Activated CD4-positive, alpha-beta T cell treated with anti-CD3 and anti-CD28 coated beads, Interleukin-10, Interleukin-2, amounts not matched to agents 100 ng/mL and 50 ng/mL, durations not matched to agents 16 hours and 8 hours (primary cell): ENCODE data around the gene PTGFR.

Experiments used
- DNase-seq: peaks from one replicate; pipeline ENCODE4 v3.0.0-alpha.2; 2020

The PTGFR gene

DNA sequence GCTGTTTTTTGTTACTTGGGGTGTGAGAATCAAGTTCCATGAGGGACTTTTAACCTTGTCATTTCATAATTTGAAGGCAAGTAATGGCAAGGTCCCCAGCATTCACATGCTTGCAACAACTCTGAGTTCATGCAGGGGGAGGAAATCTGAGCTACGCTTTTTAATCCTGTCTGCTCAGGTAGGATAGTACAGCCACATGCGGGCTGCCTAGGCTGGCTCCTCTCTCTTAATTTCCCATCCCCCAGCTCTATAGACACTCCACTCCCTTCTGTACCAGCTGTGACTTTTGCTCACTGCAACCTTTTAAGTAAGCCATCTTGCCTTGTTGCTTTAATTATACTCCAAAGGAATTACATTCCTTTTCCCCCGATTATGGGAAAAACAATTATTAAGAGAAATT lies 30.1 kb downstream of the PTGFR start:
- no peak for DNase-seq

DNA sequence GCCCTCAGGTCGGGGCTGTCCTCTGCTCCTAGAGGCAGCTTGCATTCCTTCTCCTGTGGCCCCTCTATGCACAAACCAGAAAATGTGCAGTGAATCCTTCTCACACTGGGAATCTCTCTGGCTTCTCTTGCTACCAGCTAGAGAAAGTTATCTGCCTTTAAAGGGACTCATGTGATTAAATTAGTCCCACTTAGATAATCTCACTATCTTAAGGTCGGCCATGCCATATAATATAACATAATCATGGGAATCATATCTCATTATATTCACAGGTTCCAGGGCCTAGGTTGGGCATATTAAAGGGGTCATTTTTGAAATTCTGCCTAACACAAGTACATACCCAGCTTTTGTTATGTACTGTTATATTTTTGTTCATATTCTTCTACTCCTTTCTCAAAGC lies 31.4 kb downstream of the PTGFR start:
- DNase-seq = no peak

DNA sequence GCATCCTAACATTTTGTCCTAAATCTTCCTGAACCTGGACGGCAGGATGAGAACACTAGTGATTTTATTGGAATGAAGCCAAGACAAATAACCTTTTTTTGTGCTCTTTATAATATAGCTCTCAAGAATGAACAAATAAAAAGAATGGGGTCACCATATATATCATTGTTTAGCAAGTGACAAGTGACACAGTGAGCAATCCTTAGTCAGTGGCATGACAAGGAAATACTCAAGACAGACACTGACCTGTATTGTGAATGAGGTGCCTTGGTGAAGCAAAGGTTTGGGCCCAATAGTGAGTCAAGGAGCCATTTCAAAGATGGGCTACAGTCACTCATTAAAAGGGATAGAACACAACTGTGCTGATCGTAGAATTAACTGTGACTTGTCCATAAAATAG lies 35.7 kb downstream of the PTGFR start:
- DNase-seq = no peak

DNA sequence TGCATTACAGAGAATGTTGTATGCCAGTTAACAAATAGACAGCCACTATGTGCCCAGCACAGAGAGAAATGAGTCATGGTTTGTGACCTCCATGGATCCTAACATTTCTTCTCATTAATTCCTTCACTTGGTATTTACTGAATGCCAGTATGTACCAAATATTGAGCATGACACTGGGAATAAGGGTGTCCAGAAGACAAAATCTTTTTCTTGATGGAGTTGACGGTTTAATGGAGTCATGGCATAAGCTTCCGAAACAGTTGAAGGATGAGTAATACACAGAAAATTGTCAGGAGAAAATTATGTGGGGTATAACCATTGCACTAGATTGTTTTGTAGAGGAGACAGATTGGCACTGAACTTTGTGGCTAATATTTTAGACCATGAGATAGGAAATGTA lies 36.9 kb downstream of the PTGFR start:
- no peak for DNase-seq

DNA sequence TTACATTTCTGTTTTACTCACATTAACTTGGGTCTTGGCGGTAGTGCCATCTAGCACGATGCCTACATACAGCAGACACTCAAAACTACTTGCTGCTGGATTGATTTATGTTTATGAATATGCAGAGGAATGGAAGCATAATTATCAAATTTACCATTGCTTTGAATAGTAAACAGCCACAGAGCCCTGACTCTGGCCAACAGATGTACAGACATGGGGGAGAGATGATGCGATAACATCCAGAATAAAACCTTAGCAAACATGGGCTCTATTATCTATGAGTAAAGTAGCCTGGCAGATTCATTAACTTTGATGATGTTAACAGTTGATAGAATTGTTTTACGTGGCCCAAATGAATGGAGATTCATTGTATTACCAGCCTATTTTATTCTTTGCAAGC lies 42.8 kb downstream of the PTGFR start:
- DNase-seq = no peak

DNA sequence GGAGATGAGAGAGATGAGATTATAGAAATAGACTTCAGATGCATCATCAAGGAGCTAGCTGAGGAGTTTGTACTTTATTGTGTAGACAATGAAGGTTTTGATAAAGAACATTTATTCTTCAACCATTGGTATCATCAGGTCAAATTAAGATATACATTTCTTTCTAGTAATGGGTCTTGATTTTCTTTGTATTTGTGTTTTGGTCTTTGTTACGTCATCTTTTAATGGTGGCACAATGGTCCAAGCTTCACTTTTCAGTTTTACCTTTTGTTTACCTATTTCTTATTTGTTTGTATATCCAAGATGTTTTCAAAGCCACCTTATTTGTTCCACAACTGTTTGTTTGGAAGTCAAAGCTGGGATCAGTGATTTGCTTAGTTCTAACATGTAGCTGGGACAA lies 44.5 kb downstream of the PTGFR start:
- no peak for DNase-seq

DNA sequence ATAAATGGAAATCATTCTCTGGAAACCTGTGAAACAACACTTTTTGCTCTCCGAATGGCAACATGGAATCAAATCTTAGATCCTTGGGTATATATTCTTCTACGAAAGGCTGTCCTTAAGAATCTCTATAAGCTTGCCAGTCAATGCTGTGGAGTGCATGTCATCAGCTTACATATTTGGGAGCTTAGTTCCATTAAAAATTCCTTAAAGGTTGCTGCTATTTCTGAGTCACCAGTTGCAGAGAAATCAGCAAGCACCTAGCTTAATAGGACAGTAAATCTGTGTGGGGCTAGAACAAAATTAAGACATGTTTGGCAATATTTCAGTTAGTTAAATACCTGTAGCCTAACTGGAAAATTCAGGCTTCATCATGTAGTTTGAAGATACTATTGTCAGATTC lies 45.7 kb downstream of the PTGFR start:
- DNase-seq = no peak

DNA sequence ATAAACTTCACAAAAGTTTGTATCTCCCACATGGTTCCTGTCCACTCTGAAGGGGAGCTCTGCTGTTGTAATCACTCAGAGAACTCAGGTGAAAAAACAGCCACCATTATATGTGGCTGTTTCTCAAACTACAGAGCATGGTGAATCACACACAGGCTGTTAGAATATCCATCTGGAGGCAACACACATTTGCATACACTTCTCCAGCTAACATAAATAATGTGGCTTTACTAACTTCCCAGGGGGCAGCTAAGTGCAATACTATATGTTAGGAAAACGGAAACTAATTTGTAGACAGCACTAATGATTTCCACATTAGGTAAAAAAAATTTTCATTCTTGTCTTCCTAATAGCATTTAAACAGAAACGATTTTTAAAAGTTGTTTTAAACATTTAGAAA lies 49.3 kb downstream of the PTGFR start:
- no peak for DNase-seq

DNA sequence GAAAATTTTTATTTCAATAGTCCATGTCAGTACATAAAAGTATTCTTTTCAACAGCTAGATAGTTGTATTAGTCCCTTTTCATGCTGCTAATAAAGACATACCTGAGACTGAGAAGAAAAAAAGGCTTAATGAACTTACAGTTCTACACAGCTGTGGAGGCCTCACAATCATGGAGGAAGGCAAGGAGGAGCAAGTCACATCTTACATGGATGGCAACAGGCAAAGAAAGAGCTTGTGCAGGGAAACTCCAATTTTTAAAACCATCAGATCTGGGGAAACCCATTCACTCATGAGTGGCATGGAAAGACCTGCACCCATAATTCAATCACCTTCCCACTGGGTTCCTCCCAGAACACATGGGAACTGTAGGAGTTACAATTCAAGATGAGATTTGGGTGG lies 50.7 kb downstream of the PTGFR start:
- DNase-seq = no peak

DNA sequence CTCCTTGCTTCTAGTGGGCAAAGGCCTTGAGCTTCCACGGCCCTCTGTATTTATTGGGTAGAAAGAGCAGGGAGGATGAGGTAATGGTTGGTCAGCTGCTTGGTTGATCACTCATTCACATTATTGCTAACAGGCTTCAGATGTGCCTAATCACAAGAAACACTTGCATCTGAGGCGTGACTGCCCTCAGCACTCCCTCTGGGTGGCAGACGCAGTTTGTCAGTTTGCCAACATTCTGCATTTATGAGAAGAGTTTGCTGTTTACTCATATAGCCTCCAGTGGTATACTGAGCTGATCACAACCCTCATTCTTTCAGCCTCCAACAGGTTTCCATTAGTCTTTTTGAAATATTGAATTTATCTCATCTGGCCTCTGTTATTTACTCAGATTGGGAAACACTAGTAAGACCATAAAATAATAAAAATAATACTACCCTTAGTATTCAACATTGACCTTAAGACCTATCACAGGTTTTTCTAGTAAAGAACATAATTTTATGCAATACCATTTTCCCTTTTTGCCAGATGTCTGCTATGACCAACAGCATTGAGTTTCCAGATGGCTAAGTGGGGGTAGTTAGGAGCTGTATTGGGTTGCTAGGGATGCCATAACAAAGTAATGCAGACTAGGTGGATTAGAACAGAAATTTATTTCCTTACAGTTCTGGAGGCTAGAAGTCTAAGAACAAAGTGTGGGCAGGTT lies 53.3 kb downstream of the PTGFR start:
- no peak for DNase-seq

DNA sequence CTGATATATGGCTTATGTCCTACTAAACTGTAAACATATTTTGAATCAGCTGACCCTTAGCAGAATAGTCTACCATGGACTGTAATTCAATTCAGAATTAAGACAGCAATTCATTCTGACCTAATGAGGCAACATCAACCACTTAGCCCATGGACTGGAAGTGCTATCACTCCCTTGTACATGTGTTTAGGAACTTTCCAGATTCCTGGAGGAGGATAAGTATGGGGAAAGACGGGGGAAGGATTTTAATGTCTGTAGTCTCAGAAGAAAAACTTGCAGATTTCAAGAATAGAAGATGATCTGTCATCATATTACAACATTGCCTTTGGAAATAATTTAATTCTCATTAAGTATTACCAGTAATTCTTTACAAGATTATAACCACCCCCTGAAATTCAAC lies 56.3 kb downstream of the PTGFR start:
- no peak for DNase-seq

DNA sequence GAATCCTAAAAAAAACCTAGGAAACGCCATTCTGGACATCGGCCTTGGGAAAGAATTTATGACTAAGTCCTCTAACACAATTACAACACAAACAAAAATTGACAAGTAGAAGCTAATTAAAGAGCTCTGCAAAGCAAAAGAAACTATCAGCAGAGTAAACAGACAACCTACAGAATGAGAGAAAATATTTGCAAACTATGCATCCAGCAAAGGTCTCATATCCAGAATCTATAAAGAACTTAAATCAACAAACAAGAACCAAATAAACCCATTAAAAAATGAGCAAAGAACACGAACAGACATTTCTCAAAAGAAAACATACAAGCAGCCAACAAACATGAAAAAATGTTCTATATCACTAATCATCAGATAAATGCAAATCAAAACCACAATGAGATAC lies 58.6 kb downstream of the PTGFR start:
- no peak for DNase-seq

DNA sequence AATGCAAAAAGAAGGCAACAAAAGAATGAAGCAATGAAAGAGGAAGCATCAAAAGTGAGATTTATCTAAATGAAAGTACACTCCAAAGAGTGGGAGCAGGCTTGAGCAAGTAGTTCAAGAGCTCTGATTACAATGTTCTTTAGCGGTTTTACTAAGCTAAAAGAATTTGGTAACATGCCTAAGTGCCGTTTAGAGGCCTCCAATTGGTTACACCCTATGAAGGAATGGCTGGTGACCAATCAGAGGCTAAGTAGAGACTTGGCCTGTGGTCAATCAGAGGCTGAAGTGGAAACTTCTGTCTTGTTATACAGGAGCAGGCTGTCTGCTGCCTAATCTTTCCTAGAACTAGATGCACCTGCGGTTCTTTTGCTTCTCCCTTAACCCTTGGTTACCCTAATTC lies 59.1 kb downstream of the PTGFR start:
- DNase-seq = no peak

DNA sequence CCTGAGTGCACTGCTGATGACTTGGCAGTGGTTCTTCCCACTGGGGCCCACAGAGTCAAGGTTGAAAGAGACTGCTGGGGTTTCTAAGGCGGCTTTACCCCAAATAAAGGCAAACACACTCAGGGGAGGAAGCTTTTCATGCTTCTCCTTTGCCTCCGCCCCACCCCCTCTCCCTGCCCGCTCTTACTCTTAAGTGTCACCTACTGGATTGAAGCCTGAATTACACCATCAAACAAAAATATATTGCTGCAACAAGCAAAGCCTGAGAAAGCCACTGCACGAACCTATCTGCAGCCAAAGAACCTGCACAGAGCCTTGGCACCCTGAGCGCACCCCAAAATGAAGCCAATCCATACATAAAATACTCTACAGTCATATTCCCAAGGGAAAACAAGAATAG lies 63.1 kb downstream of the PTGFR start:
- DNase-seq = no peak

DNA sequence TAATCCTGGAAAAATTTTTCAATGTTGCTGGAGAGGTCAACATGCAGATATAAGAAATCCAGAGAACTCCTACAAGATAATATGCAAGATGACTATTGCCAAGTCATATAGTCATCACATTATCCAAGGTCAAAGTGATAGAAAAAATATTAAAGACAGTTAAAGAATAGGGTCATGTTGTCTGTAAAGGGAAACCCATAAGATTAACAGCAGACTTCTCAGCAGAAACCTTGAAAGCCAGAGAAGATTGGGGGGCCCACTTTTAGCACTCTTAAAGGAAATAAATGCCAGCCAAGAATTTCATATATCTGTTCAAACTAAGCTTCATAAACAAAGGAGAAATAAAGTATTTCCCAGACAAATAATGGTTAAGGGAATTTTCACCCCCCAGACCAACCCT lies 64.1 kb downstream of the PTGFR start:
- no peak for DNase-seq

DNA sequence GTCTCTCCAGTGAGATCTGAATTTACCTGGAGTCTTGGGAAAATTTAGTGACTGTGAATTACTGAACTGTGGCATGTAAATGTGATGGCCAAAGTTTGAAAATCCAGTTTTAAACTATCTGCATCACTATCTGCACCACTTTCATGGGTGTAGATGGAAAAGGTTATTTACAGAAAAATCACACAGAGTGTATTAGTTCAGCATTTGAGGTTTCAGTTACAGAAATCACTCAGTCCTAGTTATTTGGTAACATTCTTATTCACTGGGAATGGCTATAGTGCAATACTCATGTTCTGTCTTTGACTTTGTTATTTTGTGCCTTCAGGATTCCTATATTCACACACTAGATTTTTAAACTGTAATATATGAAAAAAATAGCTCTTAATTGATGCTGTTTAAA lies 68.9 kb downstream of the PTGFR start:
- DNase-seq = no peak

DNA sequence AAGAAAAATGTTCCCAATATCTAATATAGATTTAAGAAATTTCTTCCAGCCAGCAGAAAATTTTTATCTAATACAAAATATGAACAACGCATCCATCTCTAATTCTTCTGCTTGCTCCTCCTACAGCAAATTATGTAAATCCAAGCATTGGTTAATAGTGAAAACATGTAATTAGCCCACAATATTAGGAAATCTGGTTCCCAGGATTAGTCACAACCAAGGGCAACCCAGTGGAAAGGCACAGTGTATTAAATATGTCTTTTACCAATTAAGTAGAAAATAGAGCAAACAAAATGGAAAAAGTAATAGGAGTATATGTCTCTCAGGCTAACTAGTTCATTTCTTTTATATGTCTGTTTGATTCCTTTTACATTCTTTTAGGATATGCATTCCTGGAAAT lies 70.0 kb downstream of the PTGFR start:
- no peak for DNase-seq

DNA sequence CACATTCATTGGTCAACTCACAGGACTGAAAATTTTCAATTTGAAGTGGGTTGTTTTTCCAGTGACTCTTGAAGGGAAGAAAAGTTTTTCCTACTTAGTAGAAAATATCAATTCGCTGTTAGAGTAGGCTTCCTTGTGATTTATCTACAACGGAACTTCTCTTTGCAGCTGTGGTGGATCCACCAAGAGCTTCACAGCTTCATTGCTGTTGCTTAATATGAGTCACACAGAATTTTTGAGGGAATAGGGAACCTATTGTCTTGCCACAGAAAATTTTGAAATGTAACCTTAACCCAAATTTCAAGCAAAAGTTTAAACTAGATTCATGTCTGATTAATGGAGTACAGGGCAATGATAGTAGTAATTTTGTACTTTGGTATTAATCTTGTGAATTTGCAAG lies 71.1 kb downstream of the PTGFR start:
- no peak for DNase-seq

DNA sequence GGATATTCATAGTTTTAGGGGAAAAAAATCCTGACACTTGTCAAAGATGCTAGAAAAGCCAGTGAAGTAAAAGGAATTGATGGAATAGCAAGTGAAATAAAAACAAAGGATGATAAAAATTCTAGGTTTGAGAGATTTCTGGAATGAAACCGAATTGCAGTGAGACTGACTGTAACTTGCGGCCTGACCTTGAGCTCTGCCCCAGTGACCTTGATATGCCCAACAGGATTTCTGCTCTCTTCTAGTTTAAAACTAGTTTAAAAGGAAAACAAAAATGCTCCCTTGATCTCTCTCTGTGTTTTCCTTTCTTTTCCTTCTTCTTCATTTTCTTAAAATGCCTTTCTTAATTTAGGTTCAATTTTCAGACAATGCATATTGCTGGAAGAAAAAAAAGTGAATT lies 74.6 kb downstream of the PTGFR start:
- no peak for DNase-seq

DNA sequence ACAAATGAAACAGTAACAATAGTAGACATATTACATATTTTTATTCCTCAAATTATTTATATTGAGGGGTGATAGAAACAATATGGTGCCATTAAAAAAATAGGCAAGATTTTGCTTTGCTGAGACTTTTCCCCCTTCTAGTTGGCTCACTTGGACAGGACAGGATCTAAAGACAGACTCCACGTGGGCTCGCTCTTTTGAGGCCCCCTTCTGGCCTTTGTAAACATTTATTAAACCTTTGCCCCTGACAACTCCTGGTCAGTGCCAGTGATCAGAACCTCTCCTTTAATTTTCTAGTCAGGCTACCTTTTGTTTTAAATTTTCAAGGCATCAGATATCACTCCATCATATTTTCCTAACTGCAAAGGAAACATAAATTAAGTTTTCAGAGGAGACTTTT lies 79.8 kb downstream of the PTGFR start:
- no peak for DNase-seq

DNA sequence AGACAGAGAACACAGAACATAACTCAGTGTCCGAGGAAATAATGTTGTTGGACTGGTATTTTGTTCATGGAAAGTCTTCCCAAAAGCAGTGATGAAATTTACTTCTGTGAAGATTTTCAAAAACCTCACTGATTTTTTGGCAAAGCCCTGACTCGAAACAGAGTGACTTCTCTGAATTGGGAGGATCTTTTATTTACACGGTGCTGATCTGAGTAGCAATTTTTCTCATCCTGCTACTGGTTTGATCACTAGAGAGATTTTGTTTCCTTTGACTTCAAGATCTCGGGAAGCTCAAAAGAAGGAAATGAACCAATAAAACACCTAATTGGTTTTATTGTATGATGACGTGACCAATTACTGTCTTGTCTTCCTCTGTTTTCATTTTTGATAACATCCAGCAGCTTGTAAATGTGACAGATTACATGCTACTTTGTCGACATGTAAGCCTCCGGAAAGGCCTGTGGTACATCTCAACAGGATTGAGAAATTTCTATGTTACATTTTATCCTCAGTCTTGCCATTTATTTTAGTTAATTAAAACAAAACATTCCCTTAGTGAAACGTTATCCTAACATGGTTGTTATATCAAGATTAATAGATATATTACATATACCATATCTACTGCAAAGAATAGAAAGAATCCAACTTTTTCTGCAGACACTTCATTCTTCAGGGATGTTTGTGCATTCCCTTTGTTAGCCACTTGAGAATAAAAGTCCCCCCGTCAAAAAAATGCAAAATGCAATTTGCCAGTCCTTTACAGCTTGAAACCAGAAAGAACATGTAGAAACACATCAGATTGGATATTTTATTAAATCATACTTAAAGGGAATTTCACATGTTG lies 86.7 kb downstream of the PTGFR start:
- no peak for DNase-seq

DNA sequence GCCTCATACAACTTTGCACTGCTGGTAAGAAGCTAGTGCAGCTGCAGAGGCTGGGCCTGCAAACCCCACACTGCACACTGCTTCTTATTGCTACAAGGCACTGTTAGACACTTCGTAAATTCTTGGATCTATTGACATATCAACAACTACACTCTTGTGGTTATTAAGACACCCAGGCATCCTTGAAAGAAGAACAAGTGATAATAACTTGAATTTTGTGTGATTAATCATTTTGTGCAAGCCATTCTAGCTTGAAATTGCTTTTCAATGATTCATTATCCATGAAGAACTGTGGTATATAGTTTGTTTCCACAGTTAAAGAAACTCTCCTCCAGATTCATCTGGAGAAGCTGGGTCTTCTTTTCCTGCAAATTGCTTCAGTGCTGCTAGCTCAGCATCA lies 95.8 kb downstream of the PTGFR start:
- DNase-seq = no peak

DNA sequence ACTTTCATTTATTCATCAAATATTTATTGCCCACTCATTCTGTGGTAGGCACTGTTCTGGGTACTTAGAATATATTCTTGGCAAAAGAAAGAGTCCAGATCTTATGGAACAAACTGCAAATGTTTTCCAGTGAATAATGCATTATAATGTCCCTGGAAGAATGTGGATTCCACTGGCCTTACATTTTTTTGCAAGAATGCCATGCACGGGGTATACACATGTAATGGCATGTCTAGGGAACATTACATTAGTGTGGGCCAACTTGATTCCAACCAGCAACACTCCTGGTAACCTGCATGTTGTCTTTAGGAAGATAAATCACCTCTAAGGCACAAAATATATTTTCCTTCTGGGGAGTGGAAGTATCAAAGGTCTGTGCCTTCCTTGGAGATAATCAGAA lies 96.4 kb downstream of the PTGFR start:
- no peak for DNase-seq
